HEK293 (cell line): ENCODE data around the gene IGFN1.
A peak's percentile ranks its signal among the peaks of the same experiment; 100 is the strongest.

Experiments used
- KLF16 ChIP-seq: fragments of 450-650 bp; formaldehyde crosslinking; IDR thresholded peaks from 2 replicates; pipeline ENCODE4 v1.5.1; 2017; ENCODE audit warnings: missing biosample characterization, missing genetic modification characterization
- ZBTB7A ChIP-seq: fragments of 450-650 bp; formaldehyde crosslinking; IDR thresholded peaks from 2 replicates; pipeline ENCODE4 v1.5.1; 2016; ENCODE audit warnings: low read depth, missing biosample characterization, missing genetic modification characterization
- ZNF184 ChIP-seq: fragments of 450-650 bp; IDR thresholded peaks from 2 replicates; pipeline ENCODE4 v1.5.1; 2018; ENCODE audit warnings: missing biosample characterization, mild to moderate bottlenecking, missing genetic modification characterization
- ZNF274 ChIP-seq, 2 experiments: fragments of 200-500 bp in 1 of 2; fragments of 450-650 bp in 1 of 2; sonication (Bioruptor generic) in 1 of 2; formaldehyde crosslinking in 1 of 2; IDR thresholded peaks; 2 replicates each; pipeline versions ENCODE4 v1.5.1 to v1.6.1; 2014 to 2016; ENCODE audit warnings: borderline replicate concordance in 1 of 2, inconsistent platforms in 1 of 2, low read length in 1 of 2, missing biosample characterization in 1 of 2, missing genetic modification characterization in 1 of 2
- ZNF341 ChIP-seq: fragments of 450-650 bp; formaldehyde crosslinking; IDR thresholded peaks from 2 replicates; pipeline ENCODE4; 2016; ENCODE audit warnings: low read depth, missing biosample characterization, missing genetic modification characterization
- ZNF423 ChIP-seq: fragments of 450-650 bp; formaldehyde crosslinking; IDR thresholded peaks from 2 replicates; pipeline ENCODE4 v1.5.1; 2016; ENCODE audit warnings: missing biosample characterization, missing genetic modification characterization
- ZNF555 ChIP-seq: fragments of 450-650 bp; formaldehyde crosslinking; conservative IDR thresholded peaks from 2 replicates; pipeline ENCODE4 v1.5.1; 2017; ENCODE audit warnings: missing biosample characterization, mild to moderate bottlenecking, missing genetic modification characterization, inconsistent platforms
- ZNF623 ChIP-seq: fragments of 450-650 bp; formaldehyde crosslinking; IDR thresholded peaks from 2 replicates; pipeline ENCODE4 v1.5.1; 2016; ENCODE audit warnings: missing biosample characterization, missing genetic modification characterization
- ZNF660 ChIP-seq: fragments of 450-650 bp; IDR thresholded peaks from 2 replicates; pipeline ENCODE4 v1.5.1; 2018; ENCODE audit warnings: missing biosample characterization, mild to moderate bottlenecking, missing genetic modification characterization
- ZNF747 ChIP-seq: fragments of 450-650 bp; formaldehyde crosslinking; IDR thresholded peaks from 2 replicates; pipeline ENCODE4 v1.5.1; 2016; ENCODE audit warnings: missing biosample characterization, missing genetic modification characterization
- ZSCAN30 ChIP-seq: fragments of 450-650 bp; IDR thresholded peaks from 2 replicates; pipeline ENCODE4 v1.5.1; 2018; ENCODE audit warnings: missing biosample characterization, mild to moderate bottlenecking, missing genetic modification characterization, moderate library complexity
- TF ChIP-seq, protein P1 (sequence below): fragments of 450-650 bp; formaldehyde crosslinking; IDR thresholded peaks from 2 replicates; pipeline ENCODE4 v1.5.1; 2016; ENCODE audit warnings: missing biosample characterization, missing genetic modification characterization
- TF ChIP-seq, protein P2 (sequence below): fragments of 450-650 bp; formaldehyde crosslinking; IDR thresholded peaks from 2 replicates; pipeline ENCODE4 v1.5.1; 2017; ENCODE audit warnings: missing biosample characterization, missing genetic modification characterization
- TF ChIP-seq, protein P3 (sequence below): fragments of 450-650 bp; formaldehyde crosslinking; IDR thresholded peaks from 2 replicates; pipeline ENCODE4; 2016; ENCODE audit warnings: missing biosample characterization, missing genetic modification characterization
- TF ChIP-seq, protein P4 (sequence below): fragments of 450-650 bp; formaldehyde crosslinking; conservative IDR thresholded peaks from 2 replicates; pipeline ENCODE4 v1.5.1; 2016; ENCODE audit warnings: low read depth, missing biosample characterization, missing genetic modification characterization
- TF ChIP-seq, protein P5 (sequence below): fragments of 450-650 bp; formaldehyde crosslinking; IDR thresholded peaks from 2 replicates; pipeline ENCODE4 v1.5.1; 2016; ENCODE audit warnings: missing biosample characterization, missing genetic modification characterization
- TF ChIP-seq, protein P6 (sequence below): fragments of 450-650 bp; formaldehyde crosslinking; IDR thresholded peaks from 2 replicates; pipeline ENCODE4 v1.5.1; 2016; ENCODE audit warnings: missing biosample characterization, missing genetic modification characterization
- TF ChIP-seq, protein P7 (sequence below): fragments of 450-650 bp; formaldehyde crosslinking; IDR thresholded peaks from 2 replicates; pipeline ENCODE4 v1.5.1; 2016; ENCODE audit warnings: missing biosample characterization, missing genetic modification characterization, low read depth

The IGFN1 gene

DNA sequence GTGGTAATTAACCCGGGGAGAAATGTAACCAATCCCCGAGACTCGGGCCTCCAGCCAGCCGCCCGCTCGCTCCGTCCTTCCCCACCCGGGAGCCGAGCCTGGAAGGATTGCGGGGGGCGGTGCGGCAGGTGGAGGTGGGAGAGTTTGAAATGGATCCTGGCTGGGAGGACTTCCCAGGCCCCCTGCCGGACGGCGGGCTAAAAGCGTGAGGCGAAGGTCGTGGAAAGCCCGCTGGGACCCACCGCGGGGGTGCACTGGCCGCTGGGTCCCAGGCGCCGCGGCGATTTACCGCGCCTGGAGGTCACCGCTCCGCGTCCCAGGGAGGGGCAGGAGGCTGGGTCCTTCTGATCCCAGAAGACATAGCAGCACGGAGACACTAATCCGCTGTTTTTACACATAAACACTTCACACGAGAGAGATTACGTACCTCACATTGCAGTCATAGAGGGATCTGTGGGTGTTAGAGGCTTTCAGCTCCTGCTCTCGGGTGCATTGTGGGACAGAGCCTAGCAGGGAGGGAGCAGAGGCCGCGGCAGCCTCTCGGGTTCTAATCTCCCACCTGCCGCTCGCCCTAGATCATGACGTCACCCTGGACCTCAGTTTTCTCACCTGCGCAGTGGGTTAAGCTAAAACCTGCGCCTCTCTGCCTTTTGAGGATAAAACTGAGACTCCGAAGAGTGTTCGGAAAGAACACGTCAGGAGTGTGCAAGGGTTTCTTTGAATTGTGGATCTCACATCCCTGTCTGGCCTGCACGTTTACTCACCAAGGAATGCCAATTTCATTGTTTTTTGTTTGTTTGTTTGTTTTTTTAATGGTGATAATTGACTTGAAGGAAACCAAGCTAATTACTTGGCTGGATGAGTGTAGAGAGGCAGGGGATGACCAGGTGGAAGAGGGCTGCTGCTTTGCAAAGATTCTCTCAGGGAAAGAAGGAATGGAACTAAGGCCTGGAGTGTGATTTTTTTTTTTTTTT, 19.3 kb upstream of the IGFN1 start (continued):
- TF ChIP-seq, protein P1, sequence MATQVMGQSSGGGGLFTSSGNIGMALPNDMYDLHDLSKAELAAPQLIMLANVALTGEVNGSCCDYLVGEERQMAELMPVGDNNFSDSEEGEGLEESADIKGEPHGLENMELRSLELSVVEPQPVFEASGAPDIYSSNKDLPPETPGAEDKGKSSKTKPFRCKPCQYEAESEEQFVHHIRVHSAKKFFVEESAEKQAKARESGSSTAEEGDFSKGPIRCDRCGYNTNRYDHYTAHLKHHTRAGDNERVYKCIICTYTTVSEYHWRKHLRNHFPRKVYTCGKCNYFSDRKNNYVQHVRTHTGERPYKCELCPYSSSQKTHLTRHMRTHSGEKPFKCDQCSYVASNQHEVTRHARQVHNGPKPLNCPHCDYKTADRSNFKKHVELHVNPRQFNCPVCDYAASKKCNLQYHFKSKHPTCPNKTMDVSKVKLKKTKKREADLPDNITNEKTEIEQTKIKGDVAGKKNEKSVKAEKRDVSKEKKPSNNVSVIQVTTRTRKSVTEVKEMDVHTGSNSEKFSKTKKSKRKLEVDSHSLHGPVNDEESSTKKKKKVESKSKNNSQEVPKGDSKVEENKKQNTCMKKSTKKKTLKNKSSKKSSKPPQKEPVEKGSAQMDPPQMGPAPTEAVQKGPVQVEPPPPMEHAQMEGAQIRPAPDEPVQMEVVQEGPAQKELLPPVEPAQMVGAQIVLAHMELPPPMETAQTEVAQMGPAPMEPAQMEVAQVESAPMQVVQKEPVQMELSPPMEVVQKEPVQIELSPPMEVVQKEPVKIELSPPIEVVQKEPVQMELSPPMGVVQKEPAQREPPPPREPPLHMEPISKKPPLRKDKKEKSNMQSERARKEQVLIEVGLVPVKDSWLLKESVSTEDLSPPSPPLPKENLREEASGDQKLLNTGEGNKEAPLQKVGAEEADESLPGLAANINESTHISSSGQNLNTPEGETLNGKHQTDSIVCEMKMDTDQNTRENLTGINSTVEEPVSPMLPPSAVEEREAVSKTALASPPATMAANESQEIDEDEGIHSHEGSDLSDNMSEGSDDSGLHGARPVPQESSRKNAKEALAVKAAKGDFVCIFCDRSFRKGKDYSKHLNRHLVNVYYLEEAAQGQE (tag by site-specific recombination), result 0 out of 2 replicates have a peak, but pooled peaks have one; percentile 6
- TF ChIP-seq ZNF623 (tag by site-specific recombination) (peak; percentile 31; the same call in 1 of the 2 replicates), ZBTB7A (0 out of 2 replicates have a peak, but pooled peaks have one; percentile 26), KLF16 (tag by site-specific recombination) (peak; percentile 27; the same call in 1 of the 2 replicates), ZNF423 (tag by site-specific recombination) (peak; percentile 68; the same call in 1 of the 2 replicates), ZSCAN30 (tag by site-specific recombination) (peak; percentile 88), ZNF747 (tag by site-specific recombination) (no peak), ZNF341 (peak; percentile 92), ZNF184 (no peak), ZNF274 (IDR thresholded peaks at IDR 0.05; ENCODE audit: low read length) (no peak), ZNF274 (tag by site-specific recombination; IDR thresholded peaks at IDR 0.05; ENCODE audit: borderline replicate concordance) (no peak), ZNF660 (tag by site-specific recombination) (peak; percentile 87), ZNF555 (tag by site-specific recombination) (no peak)
- TF ChIP-seq, protein P2, sequence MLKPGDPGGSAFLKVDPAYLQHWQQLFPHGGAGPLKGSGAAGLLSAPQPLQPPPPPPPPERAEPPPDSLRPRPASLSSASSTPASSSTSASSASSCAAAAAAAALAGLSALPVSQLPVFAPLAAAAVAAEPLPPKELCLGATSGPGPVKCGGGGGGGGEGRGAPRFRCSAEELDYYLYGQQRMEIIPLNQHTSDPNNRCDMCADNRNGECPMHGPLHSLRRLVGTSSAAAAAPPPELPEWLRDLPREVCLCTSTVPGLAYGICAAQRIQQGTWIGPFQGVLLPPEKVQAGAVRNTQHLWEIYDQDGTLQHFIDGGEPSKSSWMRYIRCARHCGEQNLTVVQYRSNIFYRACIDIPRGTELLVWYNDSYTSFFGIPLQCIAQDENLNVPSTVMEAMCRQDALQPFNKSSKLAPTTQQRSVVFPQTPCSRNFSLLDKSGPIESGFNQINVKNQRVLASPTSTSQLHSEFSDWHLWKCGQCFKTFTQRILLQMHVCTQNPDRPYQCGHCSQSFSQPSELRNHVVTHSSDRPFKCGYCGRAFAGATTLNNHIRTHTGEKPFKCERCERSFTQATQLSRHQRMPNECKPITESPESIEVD, result no peak
- TF ChIP-seq, protein P3, sequence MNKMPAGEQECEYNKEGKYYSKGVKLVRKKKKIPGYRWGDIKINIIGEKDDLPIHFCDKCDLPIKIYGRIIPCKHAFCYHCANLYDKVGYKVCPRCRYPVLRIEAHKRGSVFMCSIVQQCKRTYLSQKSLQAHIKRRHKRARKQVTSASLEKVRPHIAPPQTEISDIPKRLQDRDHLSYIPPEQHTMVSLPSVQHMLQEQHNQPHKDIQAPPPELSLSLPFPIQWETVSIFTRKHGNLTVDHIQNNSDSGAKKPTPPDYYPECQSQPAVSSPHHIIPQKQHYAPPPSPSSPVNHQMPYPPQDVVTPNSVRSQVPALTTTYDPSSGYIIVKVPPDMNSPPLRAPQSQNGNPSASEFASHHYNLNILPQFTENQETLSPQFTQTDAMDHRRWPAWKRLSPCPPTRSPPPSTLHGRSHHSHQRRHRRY (tag by site-specific recombination), result no peak
- TF ChIP-seq, protein P4, sequence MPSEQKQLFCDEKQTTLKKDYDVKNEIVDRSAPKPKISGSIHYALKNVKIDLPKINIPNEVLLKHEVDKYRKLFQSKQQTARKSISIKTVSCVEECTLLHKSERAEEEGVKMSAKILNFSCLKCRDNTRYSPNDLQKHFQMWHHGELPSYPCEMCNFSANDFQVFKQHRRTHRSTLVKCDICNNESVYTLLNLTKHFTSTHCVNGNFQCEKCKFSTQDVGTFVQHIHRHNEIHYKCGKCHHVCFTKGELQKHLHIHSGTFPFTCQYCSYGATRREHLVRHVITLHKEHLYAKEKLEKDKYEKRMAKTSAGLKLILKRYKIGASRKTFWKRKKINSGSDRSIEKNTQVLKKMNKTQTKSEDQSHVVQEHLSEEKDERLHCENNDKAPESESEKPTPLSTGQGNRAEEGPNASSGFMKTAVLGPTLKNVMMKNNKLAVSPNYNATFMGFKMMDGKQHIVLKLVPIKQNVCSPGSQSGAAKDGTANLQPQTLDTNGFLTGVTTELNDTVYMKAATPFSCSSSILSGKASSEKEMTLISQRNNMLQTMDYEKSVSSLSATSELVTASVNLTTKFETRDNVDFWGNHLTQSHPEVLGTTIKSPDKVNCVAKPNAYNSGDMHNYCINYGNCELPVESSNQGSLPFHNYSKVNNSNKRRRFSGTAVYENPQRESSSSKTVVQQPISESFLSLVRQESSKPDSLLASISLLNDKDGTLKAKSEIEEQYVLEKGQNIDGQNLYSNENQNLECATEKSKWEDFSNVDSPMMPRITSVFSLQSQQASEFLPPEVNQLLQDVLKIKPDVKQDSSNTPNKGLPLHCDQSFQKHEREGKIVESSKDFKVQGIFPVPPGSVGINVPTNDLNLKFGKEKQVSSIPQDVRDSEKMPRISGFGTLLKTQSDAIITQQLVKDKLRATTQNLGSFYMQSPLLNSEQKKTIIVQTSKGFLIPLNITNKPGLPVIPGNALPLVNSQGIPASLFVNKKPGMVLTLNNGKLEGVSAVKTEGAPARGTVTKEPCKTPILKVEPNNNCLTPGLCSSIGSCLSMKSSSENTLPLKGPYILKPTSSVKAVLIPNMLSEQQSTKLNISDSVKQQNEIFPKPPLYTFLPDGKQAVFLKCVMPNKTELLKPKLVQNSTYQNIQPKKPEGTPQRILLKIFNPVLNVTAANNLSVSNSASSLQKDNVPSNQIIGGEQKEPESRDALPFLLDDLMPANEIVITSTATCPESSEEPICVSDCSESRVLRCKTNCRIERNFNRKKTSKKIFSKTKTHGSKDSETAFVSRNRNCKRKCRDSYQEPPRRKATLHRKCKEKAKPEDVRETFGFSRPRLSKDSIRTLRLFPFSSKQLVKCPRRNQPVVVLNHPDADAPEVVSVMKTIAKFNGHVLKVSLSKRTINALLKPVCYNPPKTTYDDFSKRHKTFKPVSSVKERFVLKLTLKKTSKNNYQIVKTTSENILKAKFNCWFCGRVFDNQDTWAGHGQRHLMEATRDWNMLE, result no peak
- TF ChIP-seq, protein P5, sequence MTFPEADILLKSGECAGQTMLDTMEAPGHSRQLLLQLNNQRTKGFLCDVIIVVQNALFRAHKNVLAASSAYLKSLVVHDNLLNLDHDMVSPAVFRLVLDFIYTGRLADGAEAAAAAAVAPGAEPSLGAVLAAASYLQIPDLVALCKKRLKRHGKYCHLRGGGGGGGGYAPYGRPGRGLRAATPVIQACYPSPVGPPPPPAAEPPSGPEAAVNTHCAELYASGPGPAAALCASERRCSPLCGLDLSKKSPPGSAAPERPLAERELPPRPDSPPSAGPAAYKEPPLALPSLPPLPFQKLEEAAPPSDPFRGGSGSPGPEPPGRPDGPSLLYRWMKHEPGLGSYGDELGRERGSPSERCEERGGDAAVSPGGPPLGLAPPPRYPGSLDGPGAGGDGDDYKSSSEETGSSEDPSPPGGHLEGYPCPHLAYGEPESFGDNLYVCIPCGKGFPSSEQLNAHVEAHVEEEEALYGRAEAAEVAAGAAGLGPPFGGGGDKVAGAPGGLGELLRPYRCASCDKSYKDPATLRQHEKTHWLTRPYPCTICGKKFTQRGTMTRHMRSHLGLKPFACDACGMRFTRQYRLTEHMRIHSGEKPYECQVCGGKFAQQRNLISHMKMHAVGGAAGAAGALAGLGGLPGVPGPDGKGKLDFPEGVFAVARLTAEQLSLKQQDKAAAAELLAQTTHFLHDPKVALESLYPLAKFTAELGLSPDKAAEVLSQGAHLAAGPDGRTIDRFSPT (tag by site-specific recombination), result no peak; the same call in 1 of the 2 replicates
- TF ChIP-seq, protein P6, sequence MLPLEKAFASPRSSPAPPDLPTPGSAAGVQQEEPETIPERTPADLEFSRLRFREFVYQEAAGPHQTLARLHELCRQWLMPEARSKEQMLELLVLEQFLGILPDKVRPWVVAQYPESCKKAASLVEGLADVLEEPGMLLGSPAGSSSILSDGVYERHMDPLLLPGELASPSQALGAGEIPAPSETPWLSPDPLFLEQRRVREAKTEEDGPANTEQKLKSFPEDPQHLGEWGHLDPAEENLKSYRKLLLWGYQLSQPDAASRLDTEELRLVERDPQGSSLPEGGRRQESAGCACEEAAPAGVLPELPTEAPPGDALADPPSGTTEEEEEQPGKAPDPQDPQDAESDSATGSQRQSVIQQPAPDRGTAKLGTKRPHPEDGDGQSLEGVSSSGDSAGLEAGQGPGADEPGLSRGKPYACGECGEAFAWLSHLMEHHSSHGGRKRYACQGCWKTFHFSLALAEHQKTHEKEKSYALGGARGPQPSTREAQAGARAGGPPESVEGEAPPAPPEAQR, result no peak
- TF ChIP-seq, protein P7, sequence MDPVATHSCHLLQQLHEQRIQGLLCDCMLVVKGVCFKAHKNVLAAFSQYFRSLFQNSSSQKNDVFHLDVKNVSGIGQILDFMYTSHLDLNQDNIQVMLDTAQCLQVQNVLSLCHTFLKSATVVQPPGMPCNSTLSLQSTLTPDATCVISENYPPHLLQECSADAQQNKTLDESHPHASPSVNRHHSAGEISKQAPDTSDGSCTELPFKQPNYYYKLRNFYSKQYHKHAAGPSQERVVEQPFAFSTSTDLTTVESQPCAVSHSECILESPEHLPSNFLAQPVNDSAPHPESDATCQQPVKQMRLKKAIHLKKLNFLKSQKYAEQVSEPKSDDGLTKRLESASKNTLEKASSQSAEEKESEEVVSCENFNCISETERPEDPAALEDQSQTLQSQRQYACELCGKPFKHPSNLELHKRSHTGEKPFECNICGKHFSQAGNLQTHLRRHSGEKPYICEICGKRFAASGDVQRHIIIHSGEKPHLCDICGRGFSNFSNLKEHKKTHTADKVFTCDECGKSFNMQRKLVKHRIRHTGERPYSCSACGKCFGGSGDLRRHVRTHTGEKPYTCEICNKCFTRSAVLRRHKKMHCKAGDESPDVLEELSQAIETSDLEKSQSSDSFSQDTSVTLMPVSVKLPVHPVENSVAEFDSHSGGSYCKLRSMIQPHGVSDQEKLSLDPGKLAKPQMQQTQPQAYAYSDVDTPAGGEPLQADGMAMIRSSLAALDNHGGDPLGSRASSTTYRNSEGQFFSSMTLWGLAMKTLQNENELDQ (tag by site-specific recombination), result no peak
